Keratinocyte (primary cell): ENCODE measurements around the gene PLG. TPM values are rescaled to one million over a fixed set of nuclear protein-coding genes. Genes with fewer than 3 reads are reported as not detected.
"Not testable (repeated sequence)": the region's sequence is repeated elsewhere in the genome, so short reads cannot be mapped to it uniquely, and the experiment has no call there.

Experiments used
- DNase-seq: peaks from one replicate; pipeline ENCODE4 v3.0.0-alpha.2; 2011; ENCODE audit warnings: low read depth, missing footprints, low spot score
- FAIRE-seq: peaks from 2 replicates; lab custom pipeline; 2011; peaks lifted over from hg19 to GRCh38; lab: Jason Lieb, UNC
- H2AFZ ChIP-seq: 2 replicates; pipeline ENCODE4 v1.6.0; 2012; ENCODE audit warnings: low read length, control low read depth, inconsistent platforms; ENCODE audit not compliant: control insufficient read depth
- H3K27ac ChIP-seq: 2 replicates; pipeline ENCODE4 v1.5.1; 2011; ENCODE audit warnings: low read length; ENCODE audit not compliant: control insufficient read depth, insufficient read depth
- H3K27me3 ChIP-seq: 3 replicates; pipeline ENCODE4 v1.6.0; 2011; ENCODE audit warnings: low read length; ENCODE audit not compliant: control insufficient read depth, insufficient read depth; ENCODE audit errors: extremely low read depth
- H3K36me3 ChIP-seq, 2 experiments: 2 replicates in 1 of 2; 3 replicates in 1 of 2; pipeline ENCODE4 v1.5.1; 2011; ENCODE audit warnings: low read length in 2 of 2, mild to moderate bottlenecking in 1 of 2; ENCODE audit not compliant: control insufficient read depth in 2 of 2, insufficient read depth in 2 of 2; ENCODE audit errors: extremely low read depth in 1 of 2
- H3K4me1 ChIP-seq: 3 replicates; pipeline ENCODE4 v1.5.1; 2011; ENCODE audit warnings: low read length; ENCODE audit not compliant: control insufficient read depth, insufficient read depth; ENCODE audit errors: extremely low read depth
- H3K4me2 ChIP-seq: 3 replicates; pipeline ENCODE4 v1.6.0; 2011; ENCODE audit warnings: low read depth, low read length; ENCODE audit not compliant: control insufficient read depth, insufficient read depth; ENCODE audit errors: extremely low read depth
- H3K4me3 ChIP-seq, 3 experiments: fragments of 200-600 bp in 1 of 3; sonication (generic) in 1 of 3; 2 replicates in 2 of 3; 3 replicates in 1 of 3; pipeline ENCODE4 v1.5.1; 2011 to 2016; ENCODE audit warnings: low read length in 3 of 3, mild to moderate bottlenecking in 3 of 3, control low read depth in 2 of 3, inconsistent platforms in 1 of 3, low read depth in 1 of 3, mixed read lengths in 1 of 3, mixed run types in 1 of 3, moderate library complexity in 1 of 3; ENCODE audit not compliant: control insufficient read depth in 2 of 3, insufficient read depth in 2 of 3; ENCODE audit errors: extremely low read depth in 1 of 3
- H3K79me2 ChIP-seq: 2 replicates; pipeline ENCODE4 v1.6.0; 2012; ENCODE audit warnings: low read length; ENCODE audit not compliant: control insufficient read depth, insufficient read depth
- H3K9ac ChIP-seq: 3 replicates; pipeline ENCODE4 v1.6.0; 2011; ENCODE audit warnings: low read length; ENCODE audit not compliant: control insufficient read depth, insufficient read depth; ENCODE audit errors: extremely low read depth
- H3K9me1 ChIP-seq: 3 replicates; pipeline ENCODE4 v1.6.0; 2011; ENCODE audit warnings: low read length; ENCODE audit not compliant: control insufficient read depth, insufficient read depth; ENCODE audit errors: extremely low read depth
- H3K9me3 ChIP-seq: 2 replicates; pipeline ENCODE4 v1.5.1; 2012; ENCODE audit warnings: low read depth, low read length; ENCODE audit not compliant: control insufficient read depth
- H4K20me1 ChIP-seq: 3 replicates; pipeline ENCODE4 v1.6.0; 2011; ENCODE audit warnings: low read length; ENCODE audit not compliant: control insufficient read depth, insufficient read depth; ENCODE audit errors: extremely low read depth
- CTCF ChIP-seq, 3 experiments: IDR thresholded peaks in 1 of 3; conservative IDR thresholded peaks in 1 of 3; optimal IDR thresholded peaks in 1 of 3; 2 replicates in 2 of 3; 3 replicates in 1 of 3; pipeline versions ENCODE3 to v1.5.1; 2011; ENCODE audit warnings: low read length in 3 of 3, mild to moderate bottlenecking in 3 of 3, moderate library complexity in 2 of 3, control low read depth in 1 of 3, inconsistent platforms in 1 of 3; ENCODE audit not compliant: insufficient read depth in 2 of 3; ENCODE audit errors: extremely low read depth in 1 of 3
- EZH2 ChIP-seq: IDR thresholded peaks from one replicate; pipeline ENCODE4 v1.6.1; 2012; ENCODE audit warnings: inconsistent platforms, mild to moderate bottlenecking, low read length, moderate library complexity
- dilution Hi-C: fragments of 300-500 bp; cut with MboI; formaldehyde crosslinking; loops from one replicate; pipeline ENCODE4 v1.7.0; 2020; ENCODE audit warnings: low sequenced_read_pairs; ENCODE audit not compliant: extremely low pct_ligation_motif_present
- polyA plus RNA-seq, 5 experiments: library from polyadenylated mRNA; depleted of rRNA in 3 of 5; stranded (reverse) in 3 of 5; stranded (forward) in 1 of 5; unstranded in 1 of 5; fragments of >200 nt; gene quantifications; 1 replicate in 1 of 5; 2 replicates in 3 of 5; 3 replicates in 1 of 5; pipeline versions ENCODE4 v1.2.1 to v1.2.3, GENCODE V29; 2011 to 2012; ENCODE audit warnings: missing spikeins in 2 of 5, low read depth in 1 of 5, low replicate concordance in 1 of 5

Gene PLG
- polyA plus RNA-seq, 1 donor (not counting 4 experiments of a cell fraction or from before 2014, with no cell fraction given) = not detected

GRCh38 chr6:160662842-160663241 is 39.2 kb upstream of the PLG start:
- Histone ChIP-seq H3K4me2 (no peak overlapping the region), H4K20me1 (no peaks in the 10 kb centered on the region), H3K9me1 (no peaks in the 10 kb centered on the region), H3K27me3 (no peaks in the 10 kb centered on the region), H3K9ac (no peak overlapping the region), H3K9me3 (no peaks in the 10 kb centered on the region), H3K36me3 (no peaks in the 10 kb centered on the region), H3K4me1 (no peaks in the 10 kb centered on the region), H3K79me2 (no peaks in the 10 kb centered on the region), H3K27ac (no peak overlapping the region), H3K4me3 (no peak overlapping the region), H2AFZ (no peak overlapping the region)
- DNase-seq = no peak
- no peak for TF ChIP-seq EZH2
- no peak for TF ChIP-seq CTCF (optimal IDR thresholded peaks at IDR 0.05 in 1 of 3, IDR thresholded peaks at IDR 0.05 in 1 of 3, conservative IDR thresholded peaks at IDR 0.05 in 1 of 3; ENCODE audit: extremely low read depth in 1 of 3, insufficient read depth in 2 of 3, low read length in 3 of 3)
- FAIRE-seq = no peak
- dilution Hi-C loops = no loop called here

GRCh38 chr6:160664198-160664597 is 37.8 kb upstream of the PLG start, which contains the start of gene LPA:
TSS of gene LPA (minus strand) at chr6:160664275. CDS start at chr6:160664214, 61 bp downstream.
- H3K36me3 ChIP-seq, DNase-seq, H3K9me1 ChIP-seq, H2AFZ ChIP-seq, FAIRE-seq, H3K79me2 ChIP-seq, H4K20me1 ChIP-seq, H3K4me2 ChIP-seq, H3K9me3 ChIP-seq, H3K9ac ChIP-seq, H3K4me1 ChIP-seq, H3K27me3 ChIP-seq, dilution Hi-C loops, H3K27ac ChIP-seq, H3K4me3 ChIP-seq: not testable (repeated sequence)
